HG03103 (cell line): ENCODE results near the gene TMCC2.

Experiments
- ATAC-seq: cut with Tn5 transposase; IDR thresholded peaks from one replicate; pipeline ENCODE4 v1.9.1; 2021; ENCODE audit warnings: low read depth; ENCODE audit not compliant: unreplicated experiment

The TMCC2 gene

DNA sequence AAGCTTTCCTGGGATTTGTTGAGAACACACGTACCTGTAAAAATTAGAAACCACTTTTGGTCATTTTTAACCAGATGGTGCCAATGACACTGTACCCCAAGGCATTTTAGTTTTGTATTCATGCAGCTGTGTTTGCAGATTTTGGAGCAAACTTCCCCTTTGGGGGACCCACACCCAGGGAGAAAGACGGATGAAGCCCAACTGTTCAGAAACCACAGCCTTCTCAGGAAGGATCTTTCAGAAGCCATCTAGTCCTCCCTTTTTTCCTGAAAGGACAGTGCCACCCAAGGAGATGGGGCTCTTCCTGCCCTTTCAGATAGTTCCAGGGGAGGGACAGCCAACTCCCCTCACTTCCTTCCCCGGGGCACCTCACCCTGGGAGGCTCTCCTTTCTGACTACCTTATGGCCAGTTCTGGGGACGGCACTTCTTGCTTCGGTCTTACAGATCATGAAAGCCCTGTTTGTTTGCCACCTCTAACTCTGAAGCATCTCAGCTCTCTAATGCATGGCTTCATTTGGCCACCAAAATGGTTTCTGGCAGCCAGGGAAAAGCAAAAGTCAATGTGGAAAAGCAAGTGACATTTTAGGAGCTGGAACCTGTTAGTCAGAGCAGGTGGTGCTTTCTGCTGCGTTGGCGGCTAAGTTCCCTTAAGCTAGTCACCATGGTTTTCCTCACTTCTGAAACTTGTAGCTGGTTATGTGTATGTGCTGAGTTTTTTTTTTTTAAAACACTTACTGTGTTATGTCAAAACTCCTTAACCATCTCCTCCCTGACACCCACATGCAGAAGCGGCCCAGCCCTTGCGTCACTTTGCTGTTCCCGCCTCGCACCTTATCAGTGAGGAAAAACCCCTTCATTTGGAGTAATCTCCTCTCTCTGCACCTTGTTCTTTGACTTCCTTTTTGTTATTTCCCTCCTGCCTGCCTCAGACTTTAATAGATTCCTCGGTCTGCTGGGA lies 10.1 kb downstream of the TMCC2 start:
- ATAC-seq, result no peak

DNA sequence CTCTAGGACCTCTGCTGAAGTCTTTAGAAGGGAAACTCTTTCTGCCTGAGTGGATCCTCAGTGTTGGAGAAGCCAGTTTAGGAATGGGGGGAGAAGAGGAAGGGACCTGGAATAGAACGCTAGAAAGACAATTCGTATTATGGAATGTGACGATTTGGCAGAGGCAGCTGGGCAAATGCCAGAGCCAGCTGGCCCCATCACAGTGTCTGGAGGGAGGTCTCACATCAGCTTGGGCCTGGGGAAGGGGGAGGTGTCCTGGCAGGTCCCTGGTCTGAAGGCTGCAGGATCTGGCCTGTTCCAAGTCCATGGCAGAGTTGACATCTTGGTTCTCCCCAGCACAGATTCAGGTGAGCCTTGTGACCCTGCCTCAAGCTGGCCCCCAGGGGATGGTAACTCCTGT lies 11.3 kb downstream of the TMCC2 start:
- no peak for ATAC-seq

DNA sequence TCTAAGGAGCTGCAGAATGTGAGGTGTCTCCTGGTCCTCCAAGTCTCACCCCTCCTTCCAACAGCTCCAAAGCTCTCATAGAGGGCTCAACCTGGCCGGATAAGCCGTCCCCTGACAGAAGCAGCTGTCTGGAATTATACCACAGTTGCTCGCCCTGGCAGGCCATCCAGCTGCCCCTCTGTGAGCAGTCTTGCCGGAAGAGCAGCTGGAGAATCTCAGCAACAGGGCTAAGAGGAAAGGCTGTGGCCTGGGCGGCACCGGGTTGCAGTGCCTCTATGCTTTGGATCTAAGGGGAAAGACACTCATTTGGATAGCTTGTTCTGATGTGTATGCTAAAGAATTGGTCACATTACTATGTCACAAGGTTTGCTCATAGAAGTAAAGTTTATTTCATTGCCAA lies 12.4 kb downstream of the TMCC2 start:
- no peak for ATAC-seq

DNA sequence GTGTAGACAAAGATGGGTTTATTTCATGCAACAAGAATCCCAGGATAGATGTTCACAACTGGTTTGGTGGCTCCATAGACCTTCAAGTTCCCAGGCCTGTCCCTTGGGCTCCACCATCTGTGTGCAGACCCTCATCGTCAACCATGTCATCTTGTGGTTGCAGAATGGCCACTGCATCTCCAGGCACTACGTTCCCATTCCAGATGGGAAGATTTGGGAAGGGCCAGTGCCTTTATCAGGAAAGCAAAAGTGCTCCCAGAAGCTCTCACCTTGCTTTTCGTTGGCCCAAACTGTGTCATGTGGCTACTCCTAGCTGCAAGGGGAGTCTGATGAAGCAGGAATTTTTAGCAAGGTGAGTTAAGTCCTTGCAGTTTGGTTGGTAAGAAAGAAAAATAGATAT lies 12.8 kb downstream of the TMCC2 start:
- ATAC-seq, result no peak

DNA sequence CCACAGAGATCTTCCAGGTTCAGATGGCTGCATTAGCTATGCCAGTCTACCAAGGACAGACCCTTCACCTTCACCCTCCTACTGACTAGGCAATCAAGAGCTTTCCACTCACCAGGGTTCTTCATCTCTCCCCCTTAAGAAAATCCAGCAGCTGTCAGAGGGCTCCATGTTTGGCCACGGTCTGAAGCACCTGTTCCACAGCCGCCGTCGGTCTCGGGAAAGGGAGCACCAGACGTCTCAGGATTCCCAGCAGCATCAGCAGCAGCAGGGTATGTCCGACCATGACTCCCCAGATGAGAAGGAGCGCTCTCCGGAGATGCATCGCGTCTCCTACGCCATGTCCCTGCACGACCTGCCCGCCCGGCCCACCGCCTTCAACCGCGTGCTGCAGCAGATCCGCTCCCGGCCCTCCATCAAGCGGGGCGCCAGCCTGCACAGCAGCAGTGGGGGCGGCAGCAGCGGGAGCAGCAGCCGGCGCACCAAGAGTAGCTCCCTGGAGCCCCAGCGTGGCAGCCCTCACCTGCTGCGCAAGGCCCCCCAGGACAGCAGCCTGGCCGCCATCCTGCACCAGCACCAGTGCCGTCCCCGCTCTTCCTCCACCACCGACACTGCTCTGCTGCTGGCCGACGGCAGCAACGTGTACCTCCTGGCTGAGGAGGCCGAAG lies 13.8 kb downstream of the TMCC2 start:
- ATAC-seq, result no peak

DNA sequence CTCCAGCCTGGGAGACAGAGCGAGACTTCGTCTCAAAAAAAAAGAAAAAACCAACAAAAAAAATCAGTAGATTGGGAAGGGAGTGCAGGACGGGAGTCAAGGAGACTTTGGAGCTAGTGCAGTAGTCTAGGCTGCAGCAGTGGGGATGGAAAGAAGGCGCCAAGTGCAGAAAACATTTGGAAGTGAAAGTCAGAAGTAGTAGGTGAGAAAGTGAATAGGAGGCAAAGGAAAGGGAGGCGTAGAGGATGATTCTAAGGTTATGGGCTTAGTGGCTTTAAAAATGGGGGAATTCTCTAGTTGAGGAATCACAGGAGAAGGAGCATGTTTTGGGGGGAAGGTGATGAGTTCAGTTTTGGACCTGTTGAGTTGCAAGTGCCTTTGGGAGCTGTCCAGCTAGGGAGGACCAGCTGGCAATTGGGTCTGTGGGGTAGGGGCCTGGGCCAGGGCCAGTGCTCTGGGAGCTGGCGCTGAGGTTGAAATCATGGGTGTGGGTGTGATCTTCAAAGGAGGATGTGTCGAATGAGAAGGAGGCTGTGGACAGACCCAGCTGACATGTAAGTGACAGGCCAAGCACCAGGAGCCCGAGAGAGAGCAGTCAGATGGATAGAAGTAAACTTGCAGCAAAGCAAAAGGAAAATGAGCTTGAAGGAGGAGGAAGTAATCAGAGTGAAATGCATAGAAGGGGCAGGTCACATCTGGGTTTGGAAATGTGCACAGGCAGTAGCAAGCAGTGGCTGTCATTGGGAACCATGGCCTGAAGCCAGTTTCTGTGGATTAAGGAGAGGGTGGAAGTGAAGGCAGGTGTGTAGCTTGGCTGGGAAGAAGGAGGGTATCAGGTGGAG lies 15.8 kb downstream of the TMCC2 start:
- ATAC-seq, result no peak

DNA sequence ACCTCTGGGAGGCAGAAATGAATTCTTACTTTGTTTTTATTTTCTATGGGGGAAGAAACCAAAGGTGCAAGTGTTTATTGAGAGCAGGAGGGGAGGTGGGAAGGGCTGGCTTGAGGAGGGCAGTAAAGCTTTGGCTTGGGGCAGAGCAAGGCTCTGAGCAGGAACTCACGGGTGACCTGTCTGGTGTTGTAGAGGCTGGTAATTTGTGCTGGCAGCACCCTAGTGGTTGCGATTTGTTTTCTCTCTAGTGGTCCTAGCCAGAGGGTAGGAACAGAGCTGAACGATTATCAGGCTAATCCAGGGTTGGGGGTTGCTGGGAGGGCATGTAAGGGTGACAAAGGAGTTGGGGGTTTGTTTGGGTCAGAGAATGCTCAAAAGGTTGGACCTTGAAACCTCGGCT lies 16.6 kb downstream of the TMCC2 start:
- no peak for ATAC-seq

DNA sequence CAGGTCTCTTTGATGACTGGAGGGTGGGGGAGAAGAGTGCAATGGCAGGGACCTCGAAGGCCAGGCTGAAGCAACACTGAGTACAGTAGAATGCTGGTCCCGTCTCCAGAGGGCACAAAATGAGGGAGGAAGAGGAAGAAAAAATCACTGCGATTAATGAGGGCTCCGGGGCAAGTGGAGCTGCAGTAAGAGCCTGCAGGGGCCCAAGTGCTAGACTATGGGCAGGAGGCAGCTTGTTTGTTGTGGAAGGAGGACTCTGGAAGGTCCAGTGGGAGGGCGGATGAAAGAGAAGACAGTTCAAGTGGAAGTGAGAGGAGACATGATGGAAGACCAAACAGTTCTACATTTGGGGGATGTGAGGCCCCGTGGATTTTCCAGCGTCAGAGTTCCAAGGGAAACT lies 17.4 kb downstream of the TMCC2 start:
- no peak for ATAC-seq

DNA sequence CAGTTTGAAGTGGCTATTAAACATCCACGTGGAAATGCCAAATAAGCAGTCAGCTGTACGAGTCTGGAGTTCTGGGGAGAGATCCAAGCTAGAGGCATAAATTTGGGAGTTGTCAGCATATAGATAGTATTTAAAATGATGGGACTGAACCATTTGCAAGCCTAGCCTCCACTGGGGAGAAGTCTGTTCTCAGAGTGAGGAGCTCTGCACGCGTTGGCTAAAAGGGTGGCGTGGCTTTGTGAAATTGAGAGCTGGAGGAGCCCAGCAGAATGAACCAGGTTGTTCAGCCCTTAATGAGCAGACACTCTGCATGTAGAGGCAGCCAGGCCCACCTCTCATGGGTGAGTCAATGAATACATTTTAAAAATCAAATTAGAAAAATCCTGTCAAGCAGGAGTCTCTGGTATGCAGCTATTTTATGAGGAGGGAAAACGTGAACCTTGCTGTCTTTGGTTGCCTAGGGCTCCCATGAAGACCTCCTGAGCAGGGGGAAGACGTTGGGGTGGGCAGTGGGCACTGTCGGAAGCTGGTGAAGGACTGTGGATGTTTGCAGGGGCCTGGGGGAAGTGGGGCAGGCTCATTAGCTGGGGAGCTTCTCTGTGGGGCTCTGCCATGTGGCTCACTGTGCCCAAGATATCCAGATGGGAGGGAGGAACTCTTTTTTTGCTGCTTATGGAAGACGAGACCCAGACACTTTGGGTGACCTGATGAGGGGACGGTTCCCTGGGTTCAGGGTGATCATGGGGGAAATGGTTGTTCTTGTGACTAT lies 18.8 kb downstream of the TMCC2 start:
- ATAC-seq, result no peak

DNA sequence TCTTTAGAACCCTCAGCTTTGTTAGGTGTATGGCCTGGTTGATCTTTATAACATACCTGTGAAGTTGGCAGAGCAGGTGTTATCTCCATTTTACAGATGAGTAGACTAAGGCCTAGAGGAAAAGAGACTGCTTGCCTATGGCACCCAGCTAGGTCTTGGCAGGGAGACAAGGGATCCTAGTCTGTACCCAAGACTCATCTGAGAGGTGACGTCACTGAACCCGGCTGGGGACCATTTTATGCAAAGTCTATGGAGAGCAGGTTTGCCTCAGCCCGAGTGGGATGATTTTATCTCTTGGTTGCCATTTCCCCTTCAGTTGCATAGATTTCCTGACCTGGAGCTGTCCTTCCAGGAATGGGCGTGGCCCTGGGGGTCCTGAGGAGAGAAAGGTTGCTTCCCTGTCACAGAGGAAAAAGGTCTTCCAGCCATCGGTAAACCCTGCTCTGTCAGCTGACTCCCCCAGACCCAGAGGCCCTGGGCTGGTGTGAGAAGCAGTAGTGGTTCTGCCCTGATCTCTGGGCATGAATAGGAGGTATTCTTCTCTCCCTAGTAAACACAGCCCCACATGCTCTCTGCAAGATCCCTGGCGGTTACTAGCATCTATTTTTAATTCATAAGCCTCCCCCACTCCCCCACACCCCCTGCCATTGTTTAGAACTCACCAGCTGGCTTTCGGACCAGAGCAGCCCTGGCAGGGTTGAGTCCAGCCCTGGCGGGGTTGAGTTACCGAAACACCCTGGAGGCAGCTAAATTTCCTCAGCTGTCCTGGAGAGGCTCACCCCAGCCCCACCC lies 19.6 kb downstream of the TMCC2 start:
- ATAC-seq, result no peak

DNA sequence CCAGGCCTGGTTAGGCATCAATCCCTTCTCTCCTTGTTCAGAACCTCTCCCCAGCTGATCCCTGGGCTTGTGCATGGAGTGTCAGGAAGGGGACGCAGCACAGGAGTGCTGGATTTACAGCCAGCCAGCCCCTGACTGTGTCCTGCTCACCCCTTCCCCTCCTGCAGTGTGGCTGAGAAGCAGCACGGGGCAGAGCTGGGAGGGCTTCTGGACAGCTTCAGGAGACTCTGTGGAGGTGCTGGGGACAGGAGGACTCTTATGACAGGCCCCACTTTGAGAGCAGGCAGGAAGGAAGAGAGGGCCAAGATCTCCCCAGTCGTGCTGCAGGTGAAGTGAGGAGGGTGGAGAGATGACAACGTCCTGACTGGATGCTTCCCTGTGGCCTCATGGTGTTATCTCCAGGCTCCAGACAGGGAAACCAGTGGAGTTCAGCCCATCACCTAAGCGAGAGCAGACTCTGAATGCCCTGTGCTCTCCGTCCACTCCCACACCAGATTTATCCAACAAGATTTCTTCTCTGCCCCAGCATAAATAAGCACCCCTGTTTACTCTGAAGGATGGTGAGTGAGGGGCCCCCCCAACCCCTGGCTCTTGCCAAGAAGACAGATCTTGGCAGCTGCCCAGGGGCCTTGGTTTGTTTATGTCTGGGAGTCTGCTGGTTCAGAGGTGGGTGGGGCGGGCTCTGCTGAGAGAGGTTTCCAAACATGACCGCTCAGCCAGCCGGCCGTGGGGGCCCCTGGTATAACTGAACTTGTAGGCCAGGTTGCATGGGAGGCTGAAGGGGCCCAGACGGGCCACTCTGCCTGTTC lies 21.3 kb downstream of the TMCC2 start:
- no peak for ATAC-seq

DNA sequence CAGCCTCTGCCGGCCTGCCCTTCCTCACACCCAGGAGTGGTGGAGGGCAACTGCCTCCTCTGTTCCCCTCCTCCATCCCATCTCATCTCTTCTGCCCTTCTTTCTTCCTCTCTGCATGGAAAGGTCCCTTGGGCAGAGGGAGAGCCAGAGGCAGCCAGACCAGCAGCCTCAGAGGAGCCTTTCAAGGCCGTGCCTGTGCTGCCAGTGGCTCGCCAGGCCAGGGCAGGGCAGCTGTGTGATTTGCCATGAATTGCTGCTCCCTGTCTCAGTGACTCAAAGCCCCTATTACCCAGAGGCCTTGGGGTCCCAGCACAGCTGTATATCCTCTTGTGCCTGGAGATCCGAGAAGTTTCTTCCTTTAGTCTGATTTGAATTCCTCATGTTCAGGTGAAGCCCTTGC lies 21.9 kb downstream of the TMCC2 start:
- ATAC-seq, result no peak

DNA sequence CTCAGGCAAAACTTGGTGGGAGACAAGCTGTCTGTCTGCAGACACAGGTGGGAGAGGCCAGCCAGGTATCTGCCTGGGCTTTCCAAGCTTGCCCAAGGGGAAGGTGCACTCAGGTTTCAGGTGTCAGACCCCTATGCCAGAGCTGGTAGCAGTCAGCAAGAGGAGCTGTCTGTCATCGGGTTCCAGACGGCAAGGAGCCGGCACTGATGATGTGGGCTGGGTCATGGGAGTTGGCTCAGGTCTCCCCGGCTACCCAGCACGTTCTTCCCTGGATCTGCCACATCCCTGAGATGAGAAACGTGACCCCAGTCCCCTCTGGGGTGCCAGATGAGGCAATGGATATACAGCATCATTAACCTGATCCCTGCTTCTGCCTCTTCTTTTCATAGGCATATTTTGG lies 23.0 kb downstream of the TMCC2 start:
- ATAC-seq, result no peak

DNA sequence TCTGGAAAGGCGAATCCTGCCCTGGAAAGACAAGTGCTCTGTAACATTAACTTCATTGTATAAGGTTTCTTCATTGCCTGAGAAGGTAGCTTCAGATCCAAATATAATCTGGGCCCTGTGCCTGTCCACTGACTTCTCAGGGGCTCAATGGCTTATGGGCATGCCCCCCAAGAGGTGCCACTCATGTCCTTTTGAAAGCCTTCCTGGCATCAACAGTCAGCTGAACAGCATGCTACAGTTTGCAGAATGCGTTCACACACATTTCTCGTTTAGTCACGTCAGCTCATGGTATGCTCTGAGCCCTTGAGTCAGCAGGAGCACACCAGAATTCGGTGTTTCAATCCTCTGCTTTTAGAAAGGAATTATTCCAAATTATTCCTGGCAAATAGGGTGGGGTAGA lies 23.8 kb downstream of the TMCC2 start:
- ATAC-seq, result no peak

DNA sequence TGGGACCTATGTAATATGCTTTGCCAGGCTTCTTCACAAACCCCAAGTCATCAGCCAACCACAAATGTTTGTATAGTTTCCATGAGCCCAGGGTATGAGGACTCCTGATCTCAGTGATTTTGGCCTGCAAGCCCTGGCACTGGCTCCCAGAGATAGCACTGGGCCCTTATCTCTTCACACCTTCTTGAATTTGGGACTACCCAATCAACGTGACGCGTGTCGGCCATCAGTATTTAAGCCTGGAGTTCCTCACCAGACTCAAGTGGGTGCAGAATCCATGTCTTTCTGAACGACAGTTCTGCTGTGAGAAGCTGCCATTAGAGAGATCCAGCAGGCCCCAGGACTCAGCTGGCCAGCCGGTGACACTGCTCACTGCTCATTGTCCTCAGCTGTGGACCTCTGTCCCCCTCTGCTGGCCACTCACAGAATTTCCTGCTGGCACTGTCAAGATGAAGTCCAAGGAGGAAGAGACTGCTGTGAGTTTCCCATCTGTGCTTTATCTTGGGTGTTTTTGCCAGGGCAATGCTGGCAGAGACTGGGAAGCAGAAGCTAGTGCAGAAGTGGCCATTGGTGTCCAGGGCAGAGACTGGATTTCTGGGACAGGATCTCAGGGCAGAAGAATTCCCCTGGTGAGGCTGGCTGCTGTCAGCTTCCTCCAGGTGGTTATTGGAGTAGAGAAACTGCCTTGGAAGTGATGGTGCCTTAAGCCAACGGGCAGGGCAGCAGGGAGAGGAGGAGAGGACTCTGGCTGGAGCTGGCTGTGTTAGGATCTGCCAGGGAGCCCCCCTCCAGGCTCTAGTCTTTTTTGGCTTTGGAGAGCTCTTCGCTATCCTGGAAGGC lies 28.4 kb downstream of the TMCC2 start:
- no peak for ATAC-seq

DNA sequence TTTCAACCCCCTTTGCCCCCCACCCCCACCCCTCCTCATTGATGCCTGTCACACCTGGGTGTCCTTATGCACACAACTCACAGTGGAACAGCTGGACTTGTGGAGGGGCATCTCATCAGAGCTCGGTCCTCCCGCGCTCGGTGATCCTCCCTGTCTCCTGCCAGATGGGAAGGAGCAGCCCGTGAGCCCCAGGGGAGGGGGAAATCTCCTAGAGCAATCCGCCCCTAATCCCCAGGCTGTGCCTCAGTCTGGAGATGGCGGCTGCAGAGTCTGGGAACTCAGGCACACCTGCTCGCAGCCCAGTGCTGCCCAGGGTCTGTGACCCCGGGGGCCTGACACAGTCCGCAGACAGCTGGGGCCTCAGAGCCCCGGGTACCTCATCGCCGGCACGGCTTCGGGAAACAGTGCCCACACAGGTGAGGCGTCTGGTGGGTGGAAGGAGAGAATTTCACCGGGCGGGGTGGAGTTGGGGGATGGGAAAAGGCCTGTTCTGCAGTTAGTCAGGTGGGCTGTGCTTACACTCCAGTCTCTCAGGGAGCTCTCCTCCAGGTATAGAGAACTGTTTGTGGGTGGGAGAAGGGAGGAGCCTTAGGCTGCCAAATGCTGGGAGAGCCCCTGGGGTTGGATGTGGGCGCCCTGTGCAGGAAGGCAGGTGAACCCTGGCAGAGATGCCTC lies 29.3 kb downstream of the TMCC2 start:
- no peak for ATAC-seq

DNA sequence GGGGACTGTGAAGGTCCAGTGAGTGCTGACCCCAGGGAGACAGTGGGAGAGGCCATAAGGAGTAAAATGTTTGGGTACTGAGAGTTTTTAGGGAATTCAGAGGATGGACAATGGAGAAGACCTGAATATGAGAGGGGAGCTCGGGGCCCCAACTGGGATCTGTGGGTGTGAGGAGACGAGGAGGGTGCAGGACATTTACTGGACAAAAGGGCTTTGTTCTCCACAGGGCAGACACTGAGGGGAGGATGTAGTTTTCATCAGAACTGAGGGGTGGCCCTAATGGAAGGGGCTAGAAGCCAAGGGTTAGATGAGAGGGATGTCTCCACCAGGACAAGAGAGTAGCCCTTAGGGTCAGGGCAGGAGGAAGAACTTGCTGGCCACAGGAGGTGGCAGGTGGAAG lies 30.0 kb downstream of the TMCC2 start:
- no peak for ATAC-seq
